HG03565 (cell line): ENCODE data around the gene HSPBP1.

Experiments
- ATAC-seq: cut with Tn5 transposase; IDR thresholded peaks from one replicate; pipeline ENCODE4 v1.9.1; 2021; ENCODE audit warnings: mild to moderate bottlenecking, moderate library complexity; ENCODE audit not compliant: unreplicated experiment

HSPBP1 gene

GRCh38 chr19:55256562-55257460 lies 23.1 kb downstream of the HSPBP1 start:
- no peak for ATAC-seq

- ATAC-seq: no peak
Observed at GRCh38 chr19:55255618-55256423, 24.1 kb downstream of the HSPBP1 start.

- no peak for ATAC-seq
Observed at GRCh38 chr19:55254625-55254977, 25.3 kb downstream of the HSPBP1 start.

- ATAC-seq: no peak
Observed at GRCh38 chr19:55253842-55254624, 25.9 kb downstream of the HSPBP1 start.

GRCh38 chr19:55252760-55253663 lies 26.9 kb downstream of the HSPBP1 start:
- ATAC-seq: no peak

- no peak for ATAC-seq
Observed at GRCh38 chr19:55251341-55252081, 28.4 kb downstream of the HSPBP1 start.

- ATAC-seq: no peak
Observed at GRCh38 chr19:55250262-55251036, 29.5 kb downstream of the HSPBP1 start.

GRCh38 chr19:55249841-55250240 lies 30.1 kb downstream of the HSPBP1 start:
- no peak for ATAC-seq

GRCh38 chr19:55248704-55249103 lies 31.2 kb downstream of the HSPBP1 start:
- no peak for ATAC-seq

- no peak for ATAC-seq
Observed at GRCh38 chr19:55248166-55248675, 31.7 kb downstream of the HSPBP1 start.

GRCh38 chr19:55247621-55248099 lies 32.2 kb downstream of the HSPBP1 start:
- ATAC-seq: no peak

GRCh38 chr19:55246462-55247451 lies 33.2 kb downstream of the HSPBP1 start:
- ATAC-seq: no peak

- no peak for ATAC-seq
Observed at GRCh38 chr19:55245236-55245904, 34.5 kb downstream of the HSPBP1 start.

GRCh38 chr19:55244004-55244680 lies 35.8 kb downstream of the HSPBP1 start:
- no peak for ATAC-seq

GRCh38 chr19:55242517-55242916 lies 37.4 kb downstream of the HSPBP1 start:
- no peak for ATAC-seq

GRCh38 chr19:55241935-55242464 lies 37.9 kb downstream of the HSPBP1 start:
- no peak for ATAC-seq
